ENCODE measurements around the gene ZNF618.
A peak's percentile ranks its signal among the peaks of the same experiment; 100 is the strongest.

ZNF618 gene

DNA sequence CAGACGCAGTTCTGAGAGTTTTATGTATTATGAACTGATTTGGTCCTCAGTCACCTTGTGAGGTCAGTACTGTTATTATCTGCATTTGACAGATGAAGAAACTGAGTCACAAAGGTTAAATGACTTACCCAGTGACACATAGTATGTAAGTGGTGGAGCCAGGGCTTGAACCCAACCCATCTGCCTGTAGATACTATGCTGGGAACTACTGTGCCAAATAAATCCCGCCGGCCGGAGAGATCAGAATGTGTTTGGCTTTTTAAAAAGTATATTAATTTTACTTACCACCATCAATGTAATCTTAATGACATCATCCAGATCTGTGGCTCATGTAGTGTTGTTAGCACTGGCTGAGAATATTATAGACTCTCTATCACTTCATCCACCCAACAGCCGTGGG, 80.8 kb downstream of the ZNF618 start:
- TF ChIP-seq CTCF (conservative IDR thresholded peaks at IDR 0.05), result no peak
- no peak overlapping the region for H3K27ac ChIP-seq

GRCh38 chr9:113957351-113957750, 81.2 kb downstream of the ZNF618 start:
- peak overlapping the region; percentile 28; the same call in 1 of the 2 replicates for H3K27ac ChIP-seq
- TF ChIP-seq CTCF (conservative IDR thresholded peaks at IDR 0.05), result no peak

DNA sequence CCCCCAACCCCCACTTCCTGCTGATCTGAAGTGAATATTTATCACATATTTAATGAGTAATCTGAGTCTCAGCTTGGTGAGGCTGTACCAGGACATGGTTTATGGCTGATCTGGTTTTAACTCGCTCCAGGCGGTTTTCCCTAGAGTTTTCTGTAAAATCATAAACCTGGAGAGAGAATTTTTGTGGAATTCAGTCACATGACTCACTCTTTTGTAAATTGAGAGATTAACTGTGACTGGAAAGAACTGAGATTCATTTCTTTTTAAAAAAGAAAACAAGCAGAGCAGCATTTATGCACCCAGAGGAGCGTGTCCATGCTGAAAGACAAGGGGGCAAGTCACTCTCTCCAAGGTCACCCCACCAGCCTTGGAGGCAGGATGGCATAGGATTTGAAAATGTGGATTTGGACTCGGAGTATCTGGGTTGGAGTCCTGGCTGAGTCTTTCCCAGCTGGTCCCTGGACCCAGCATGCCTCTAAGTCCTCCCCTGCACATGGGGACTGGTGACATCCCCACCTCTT, 81.8 kb downstream of the ZNF618 start:
- peak overlapping the region; percentile 28; the same call in 1 of the 2 replicates for H3K27ac ChIP-seq
- TF ChIP-seq CTCF (conservative IDR thresholded peaks at IDR 0.05), result no peak

- no peak for TF ChIP-seq CTCF (conservative IDR thresholded peaks at IDR 0.05)
Observed at GRCh38 chr9:113958556-113958955, 82.4 kb downstream of the ZNF618 start.

DNA sequence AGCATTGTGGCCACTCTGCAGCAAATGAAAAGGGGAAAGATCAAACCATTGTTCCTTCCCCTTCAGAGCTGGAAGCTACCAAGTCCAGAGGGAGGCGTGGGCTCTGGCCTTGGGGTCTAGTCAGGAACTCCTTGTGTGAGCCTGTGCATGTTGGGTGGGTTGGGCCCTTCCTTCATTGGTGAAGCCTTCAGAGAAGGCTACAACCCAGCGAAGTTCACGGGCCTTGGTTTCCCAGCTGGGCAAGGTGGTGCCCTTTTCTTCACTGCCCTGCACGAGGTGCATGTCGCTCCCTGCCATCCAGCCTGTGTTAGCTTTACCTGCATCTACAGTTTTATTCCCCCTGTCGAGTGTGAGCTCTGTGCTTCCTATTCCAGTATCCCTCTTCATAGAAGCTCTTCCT, 84.7 kb downstream of the ZNF618 start:
- TF ChIP-seq CTCF (conservative IDR thresholded peaks at IDR 0.05), result no peak
- no peak overlapping the region for H3K27ac ChIP-seq

More at GRCh38 chr9:113958556-113958955, 82.4 kb downstream of the ZNF618 start:
- no peak overlapping the region for H3K27ac ChIP-seq

GRCh38 chr9:113962396-113962795, 86.3 kb downstream of the ZNF618 start:
- no peak for TF ChIP-seq CTCF (conservative IDR thresholded peaks at IDR 0.05)

DNA sequence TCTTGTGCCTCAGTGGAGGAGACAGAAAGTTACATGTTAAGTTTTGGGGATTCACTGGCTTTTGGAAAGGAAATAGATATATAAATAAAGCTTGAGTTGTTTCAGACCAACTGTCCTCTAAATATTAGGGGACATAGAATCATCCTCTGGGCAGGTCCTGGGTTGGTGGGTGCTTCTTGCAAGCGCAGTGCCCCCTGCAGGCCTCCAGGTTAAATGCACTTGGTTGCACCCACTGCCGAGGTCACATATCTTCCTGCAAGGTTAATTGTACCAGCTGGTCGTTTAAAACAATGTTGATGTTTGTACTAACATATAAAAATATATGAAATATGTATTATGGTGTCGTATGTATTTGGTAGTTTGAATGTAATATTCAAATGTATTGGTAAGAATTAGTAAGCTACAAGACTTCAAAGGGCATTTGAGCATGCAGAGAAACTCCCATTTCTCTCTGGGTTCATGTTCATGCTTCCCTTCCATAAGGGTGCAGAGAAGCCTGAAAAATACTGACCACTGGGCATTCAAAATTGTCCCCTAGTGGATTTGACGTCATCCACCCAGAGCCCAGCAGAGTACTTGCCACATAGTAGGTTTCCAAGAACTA, 87.0 kb downstream of the ZNF618 start:
- H3K27ac ChIP-seq, result no peak overlapping the region
- TF ChIP-seq CTCF (conservative IDR thresholded peaks at IDR 0.05), result peak; percentile 61

More at GRCh38 chr9:113962396-113962795, 86.3 kb downstream of the ZNF618 start:
- H3K27ac ChIP-seq, result no peak overlapping the region
